HG03066 (cell line): Measurements from ENCODE around the gene DRICH1.
"Not testable (repeated sequence)": the region's sequence is repeated elsewhere in the genome, so short reads cannot be mapped to it uniquely, and the experiment has no call there.

Source experiments
- ATAC-seq: cut with Tn5 transposase; IDR thresholded peaks from one replicate; pipeline ENCODE4 v1.9.1; 2021; ENCODE audit warnings: low read depth; ENCODE audit not compliant: unreplicated experiment

The DRICH1 gene

GRCh38 chr22:23603266-23603665 is 28.9 kb downstream of the DRICH1 start:
- no peak for ATAC-seq

GRCh38 chr22:23598805-23599518 is 33.2 kb downstream of the DRICH1 start:
- ATAC-seq, result no peak

DNA sequence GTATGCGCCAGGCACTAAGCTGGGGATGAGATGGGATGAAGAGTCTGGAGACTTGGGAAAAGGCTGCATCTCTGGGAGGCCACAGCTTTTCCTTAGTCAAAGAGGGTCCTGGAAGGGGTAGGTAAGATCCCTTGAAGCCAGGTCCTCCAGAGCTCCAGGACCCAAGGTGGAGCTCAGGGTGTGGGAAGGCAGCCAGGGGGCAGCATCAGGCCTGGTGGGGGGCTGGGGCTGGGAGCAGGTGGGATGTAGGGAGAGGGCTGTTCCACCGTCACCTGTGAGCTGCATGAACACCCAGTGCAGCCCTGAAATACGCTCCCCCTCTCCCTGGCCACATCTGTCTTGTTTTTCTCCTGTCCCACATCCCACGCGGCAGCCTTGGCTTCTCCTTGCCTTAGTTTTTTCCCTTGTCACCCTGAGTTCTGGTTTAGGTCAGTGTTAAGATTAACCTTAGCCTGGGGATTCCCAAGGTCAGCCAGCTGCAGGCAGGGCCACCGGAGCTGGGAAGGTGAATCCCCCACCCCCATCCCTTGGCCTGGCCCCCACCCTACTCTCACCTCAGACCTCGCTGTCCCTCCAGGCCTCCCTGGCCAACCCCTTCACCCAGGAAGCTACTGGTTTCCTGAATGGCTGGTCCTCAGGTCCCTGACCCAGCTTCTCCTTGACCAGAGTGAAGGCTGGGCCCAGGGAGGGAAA is 34.4 kb downstream of the DRICH1 start:
- not testable (repeated sequence) for ATAC-seq

DNA sequence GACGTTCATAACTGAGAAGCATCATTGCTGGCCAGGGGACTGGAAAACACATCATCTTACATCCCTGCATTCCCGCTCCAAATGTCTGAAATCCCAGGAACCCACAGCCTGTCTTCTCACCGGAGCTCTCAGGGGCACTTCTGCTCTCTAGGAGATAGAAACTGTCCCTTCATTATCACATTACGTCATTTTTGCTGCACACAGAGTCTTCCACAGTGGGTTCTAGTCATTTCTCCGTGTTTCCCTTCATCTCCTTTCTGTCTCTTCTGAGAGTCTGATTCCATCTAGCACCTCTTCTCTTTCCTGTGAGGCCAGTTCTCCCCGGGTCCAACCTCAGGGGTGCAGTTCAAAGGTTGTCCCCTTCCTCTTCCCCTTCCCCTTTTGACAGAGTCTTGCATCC is 36.2 kb downstream of the DRICH1 start:
- not testable (repeated sequence) for ATAC-seq

DNA sequence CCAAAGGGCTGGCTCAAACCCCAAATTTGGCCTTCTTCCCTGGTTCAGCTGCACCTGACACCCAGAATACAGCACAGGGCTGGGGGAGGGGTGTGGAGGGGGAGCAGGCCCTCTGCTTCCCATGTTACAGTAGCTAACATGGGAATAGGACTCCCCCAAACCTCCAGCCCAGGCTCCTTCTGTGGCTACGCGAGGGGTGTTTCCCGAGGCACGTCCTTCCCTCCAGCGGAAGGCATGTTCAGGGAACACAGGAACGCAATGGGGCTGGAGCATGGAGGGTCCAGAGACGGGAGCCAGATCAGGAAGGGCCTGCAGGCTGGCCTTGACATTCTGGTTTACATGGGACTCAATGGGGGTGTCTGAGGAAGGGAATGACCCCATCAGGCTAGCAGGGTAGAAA is 40.3 kb downstream of the DRICH1 start:
- ATAC-seq, result no peak

DNA sequence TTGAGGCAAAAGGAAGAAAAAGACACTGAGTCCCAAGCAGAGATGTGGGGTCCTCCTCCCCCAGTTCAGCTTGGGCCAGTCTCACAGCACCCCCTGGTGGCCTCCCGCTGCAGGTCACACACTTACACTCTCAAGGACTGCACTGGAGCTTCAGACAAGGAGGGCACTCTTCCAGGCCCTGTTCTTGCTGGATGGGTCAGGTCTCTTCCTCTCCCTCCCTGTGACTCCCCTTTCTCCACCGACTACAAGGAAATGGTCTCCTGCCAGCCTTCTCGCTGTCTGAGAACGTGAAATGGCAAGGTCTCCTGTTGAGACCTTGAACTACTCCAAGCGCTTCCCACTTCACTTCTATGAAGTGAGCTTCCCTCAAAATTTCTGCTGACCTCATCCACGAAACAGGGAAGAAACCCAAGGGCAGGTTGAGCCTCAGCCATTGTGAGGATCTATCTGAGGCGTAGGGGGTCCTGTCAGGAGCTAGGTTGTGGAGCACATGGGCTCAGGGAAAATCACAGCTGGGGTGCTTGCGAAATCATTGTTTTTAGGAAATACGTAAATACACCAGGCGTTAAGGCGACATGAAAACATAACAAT is 40.8 kb downstream of the DRICH1 start:
- ATAC-seq, result no peak

- ATAC-seq, result no peak
Measured at GRCh38 chr22:23583836-23584235, 48.3 kb downstream of the DRICH1 start.

DNA sequence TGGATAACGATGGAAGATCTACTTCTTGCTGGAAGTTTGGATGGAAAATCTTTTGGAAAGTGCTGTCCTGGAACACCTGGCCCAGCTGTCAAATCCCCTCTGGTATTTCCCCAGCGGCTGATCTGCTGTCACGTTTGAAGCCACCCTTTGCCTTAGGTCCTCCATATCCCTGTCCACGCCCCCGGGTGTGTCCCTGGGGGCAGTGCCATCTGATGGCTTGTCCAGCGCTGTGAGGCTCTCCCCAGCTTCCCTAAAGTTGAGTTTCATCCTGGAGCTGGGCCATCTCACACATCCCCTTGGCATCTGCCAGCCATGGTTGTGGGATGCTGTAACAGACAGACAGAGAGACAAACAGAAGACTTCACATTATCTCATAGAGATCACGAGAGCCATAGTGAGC is 49.0 kb downstream of the DRICH1 start:
- ATAC-seq, result no peak

DNA sequence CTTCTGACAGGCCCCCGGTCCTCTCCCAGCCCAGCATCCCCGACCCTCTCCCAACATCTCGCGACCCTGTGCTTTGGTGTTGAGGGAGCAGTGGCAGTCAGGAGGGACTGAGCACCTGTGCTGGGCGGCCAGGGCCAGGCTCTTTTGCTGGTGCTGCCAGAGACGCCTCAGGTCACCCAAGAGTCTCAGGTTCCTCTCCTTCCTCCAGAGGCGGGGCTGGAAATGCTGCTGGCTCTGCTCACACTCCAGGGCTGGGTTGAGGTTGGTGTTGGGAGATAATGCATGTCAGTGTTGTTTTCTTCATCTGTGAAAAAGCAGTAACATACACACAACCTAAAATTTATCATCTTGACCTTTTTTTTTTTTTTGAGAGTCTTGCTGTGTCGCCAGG is 50.9 kb downstream of the DRICH1 start:
- ATAC-seq, result no peak

- ATAC-seq, result no peak
Measured at GRCh38 chr22:23580576-23581259, 51.4 kb downstream of the DRICH1 start.

DNA sequence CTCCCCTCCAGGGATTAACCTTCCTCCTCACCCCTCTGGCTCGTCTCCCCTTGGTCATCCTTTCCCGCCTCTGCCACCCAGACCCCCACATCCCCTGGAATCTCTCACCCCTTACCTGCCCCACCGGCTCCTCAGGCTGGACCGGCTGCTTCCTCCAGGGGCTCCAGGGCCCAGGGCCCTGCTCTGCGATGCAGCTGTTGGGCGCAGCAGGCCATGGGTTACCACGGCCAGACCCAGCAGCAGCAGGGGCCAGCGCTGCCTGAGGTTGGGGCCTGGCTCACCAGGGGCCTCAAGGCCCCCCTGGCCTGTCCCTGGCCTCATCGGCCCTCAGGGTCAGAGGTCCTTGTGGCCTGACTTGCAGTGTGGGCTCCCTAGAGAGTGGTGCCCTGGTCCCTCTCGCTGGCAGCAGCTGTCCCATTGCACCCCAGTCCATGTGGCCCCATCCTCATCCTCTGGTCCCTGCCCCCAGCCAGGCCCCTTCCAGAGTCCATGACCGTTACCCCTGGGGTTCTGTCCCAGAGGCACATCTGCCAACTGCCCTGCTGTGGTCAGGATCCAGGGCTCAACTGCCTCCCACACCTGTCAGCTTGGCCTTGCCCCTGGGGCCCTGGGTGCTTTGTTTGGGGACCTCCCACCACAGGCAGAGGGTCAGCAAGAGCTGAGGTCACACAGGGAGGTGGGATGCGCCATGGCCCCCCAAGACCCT is 52.1 kb downstream of the DRICH1 start, which contains the start of gene IGLL1:
Gene IGLL1, minus strand, starts transcription at position 421 of the 706 bp plus-strand sequence. Its CDS starts 100 bp downstream, at position 321.
- ATAC-seq, result no peak

- no peak for ATAC-seq
Measured at GRCh38 chr22:23579280-23579679, 52.8 kb downstream of the DRICH1 start.

DNA sequence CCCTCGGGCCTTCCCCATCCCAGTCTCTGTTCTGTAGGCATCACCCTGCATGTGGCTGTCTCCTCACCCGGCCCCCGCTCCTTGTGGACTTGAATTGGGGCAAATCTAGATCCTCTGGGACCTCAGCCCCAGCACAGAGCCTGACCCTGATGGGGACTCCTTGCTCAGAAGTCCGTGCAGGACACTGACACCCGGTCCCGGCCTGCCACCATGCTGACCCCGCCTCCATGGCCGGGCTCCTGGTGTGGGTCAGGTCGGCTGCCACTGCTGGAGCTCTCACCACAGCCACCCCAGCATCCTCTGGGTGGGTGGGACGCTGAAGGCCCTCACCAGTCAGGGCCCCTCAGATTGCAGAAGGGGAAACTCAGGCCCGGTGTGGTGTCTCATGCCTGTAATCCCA is 53.8 kb downstream of the DRICH1 start:
- no peak for ATAC-seq

DNA sequence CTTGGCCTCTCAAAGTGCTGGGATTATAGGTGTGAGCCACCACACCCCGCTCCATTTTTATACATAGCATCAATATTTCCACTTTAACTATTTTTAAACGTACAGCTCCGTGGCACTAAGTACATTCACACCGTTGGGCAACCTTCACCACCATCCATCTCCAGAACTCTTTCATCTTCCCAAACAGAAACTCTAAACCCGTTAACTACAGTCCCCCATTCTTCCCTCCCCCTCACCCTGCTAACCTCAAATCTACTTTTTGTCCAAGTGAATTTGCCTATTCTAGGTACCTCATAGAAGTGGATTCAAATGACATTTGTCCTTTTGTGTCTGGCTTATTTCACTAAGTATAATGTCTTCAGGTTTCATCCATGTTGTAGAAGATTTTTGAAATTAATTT is 55.4 kb downstream of the DRICH1 start:
- ATAC-seq, result no peak

- no peak for ATAC-seq
Measured at GRCh38 chr22:23575601-23576000, 56.5 kb downstream of the DRICH1 start.

- no peak for ATAC-seq
Measured at GRCh38 chr22:23574877-23575276, 57.2 kb downstream of the DRICH1 start.

- ATAC-seq, result no peak
Measured at GRCh38 chr22:23574371-23574811, 57.7 kb downstream of the DRICH1 start.

DNA sequence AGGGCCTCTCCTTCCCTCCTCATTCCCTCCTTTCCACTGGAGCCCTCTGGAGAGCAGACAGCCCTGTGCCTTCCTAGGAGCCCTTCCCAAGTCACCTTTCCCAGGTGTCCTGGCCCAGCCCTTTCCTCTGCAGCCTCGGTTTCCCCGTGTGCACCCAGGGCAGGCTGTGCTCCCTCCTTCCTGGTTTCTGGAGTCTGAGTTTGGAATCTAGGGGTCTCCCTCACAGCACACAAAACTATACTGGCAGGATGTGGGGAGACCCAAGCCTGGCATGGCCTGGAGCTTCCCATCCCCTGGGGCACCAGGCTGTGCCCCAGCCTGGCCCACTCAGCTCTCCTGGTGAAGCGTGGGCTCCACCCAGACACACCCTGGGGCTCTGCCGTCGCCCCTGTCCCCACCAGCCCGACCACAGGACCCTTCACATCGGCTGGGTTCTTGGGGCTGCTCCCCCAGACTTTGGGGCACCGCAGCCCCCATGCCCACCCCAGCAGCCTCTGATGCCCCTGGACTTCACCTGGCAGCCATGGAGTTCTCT is 58.4 kb downstream of the DRICH1 start:
- not testable (repeated sequence) for ATAC-seq

GRCh38 chr22:23573106-23573505 is 59.0 kb downstream of the DRICH1 start:
- ATAC-seq, result not testable (repeated sequence)

GRCh38 chr22:23571486-23571885 is 60.6 kb downstream of the DRICH1 start:
- ATAC-seq, result no peak
